Middle frontal gyrus (tissue), 1 donor: ENCODE data around the gene WNT4.

Experiments
- DNase-seq: peaks from one replicate; pipeline ENCODE4 v3.0.0-alpha.2; 2015; ENCODE audit warnings: low spot score; ENCODE audit errors: extremely low spot score

Gene WNT4

GRCh38 chr1:22164841-22165808 lies 22.2 kb upstream of the WNT4 start:
- no peak for DNase-seq

- no peak for DNase-seq
Observed at GRCh38 chr1:22163564-22163963, 20.7 kb upstream of the WNT4 start.

GRCh38 chr1:22163137-22163536 lies 20.2 kb upstream of the WNT4 start:
- DNase-seq: no peak

- no peak for DNase-seq
Observed at GRCh38 chr1:22159891-22160290, 17.0 kb upstream of the WNT4 start.

GRCh38 chr1:22158654-22159053 lies 15.8 kb upstream of the WNT4 start:
- DNase-seq: no peak

- no peak for DNase-seq
Observed at GRCh38 chr1:22157359-22157966, 14.6 kb upstream of the WNT4 start.

GRCh38 chr1:22155517-22155916 lies 12.6 kb upstream of the WNT4 start:
- DNase-seq: no peak

GRCh38 chr1:22154626-22155025 lies 11.7 kb upstream of the WNT4 start:
- no peak for DNase-seq

GRCh38 chr1:22153660-22154437 lies 11.0 kb upstream of the WNT4 start:
- DNase-seq: no peak

GRCh38 chr1:22150923-22151322 lies 8.0 kb upstream of the WNT4 start:
- DNase-seq: no peak

- DNase-seq: no peak
Observed at GRCh38 chr1:22142315-22143064, 407 bp downstream of the WNT4 start.

GRCh38 chr1:22141554-22142314 lies 1.2 kb downstream of the WNT4 start:
- no peak for DNase-seq

GRCh38 chr1:22140694-22141093 lies 2.2 kb downstream of the WNT4 start:
- no peak for DNase-seq

- no peak for DNase-seq
Observed at GRCh38 chr1:22139817-22140216, 3.1 kb downstream of the WNT4 start.

- DNase-seq: no peak
Observed at GRCh38 chr1:22139066-22139594, 3.8 kb downstream of the WNT4 start.

GRCh38 chr1:22137004-22137720 lies 5.7 kb downstream of the WNT4 start:
- no peak for DNase-seq

GRCh38 chr1:22133931-22134324 lies 9.0 kb downstream of the WNT4 start:
- no peak for DNase-seq

- no peak for DNase-seq
Observed at GRCh38 chr1:22133247-22133930, 9.5 kb downstream of the WNT4 start.
